ENCODE results near the gene BCL7C. TPM values are rescaled to one million over a fixed set of nuclear protein-coding genes. Genes with fewer than 3 reads are reported as not detected.
A peak's percentile ranks its signal among the peaks of the same experiment; 100 is the strongest.

Gene BCL7C
- total and polyA plus RNA-seq, 2 of the 13 experiments (the other 11 are each of a cell fraction or from before 2014, with no cell fraction given), result 17.7 to 33.8 TPM

GRCh38 chr16:30838876-30839471 lies 54.9 kb downstream of the BCL7C start (continued):
- TF ChIP-seq, protein P1, sequence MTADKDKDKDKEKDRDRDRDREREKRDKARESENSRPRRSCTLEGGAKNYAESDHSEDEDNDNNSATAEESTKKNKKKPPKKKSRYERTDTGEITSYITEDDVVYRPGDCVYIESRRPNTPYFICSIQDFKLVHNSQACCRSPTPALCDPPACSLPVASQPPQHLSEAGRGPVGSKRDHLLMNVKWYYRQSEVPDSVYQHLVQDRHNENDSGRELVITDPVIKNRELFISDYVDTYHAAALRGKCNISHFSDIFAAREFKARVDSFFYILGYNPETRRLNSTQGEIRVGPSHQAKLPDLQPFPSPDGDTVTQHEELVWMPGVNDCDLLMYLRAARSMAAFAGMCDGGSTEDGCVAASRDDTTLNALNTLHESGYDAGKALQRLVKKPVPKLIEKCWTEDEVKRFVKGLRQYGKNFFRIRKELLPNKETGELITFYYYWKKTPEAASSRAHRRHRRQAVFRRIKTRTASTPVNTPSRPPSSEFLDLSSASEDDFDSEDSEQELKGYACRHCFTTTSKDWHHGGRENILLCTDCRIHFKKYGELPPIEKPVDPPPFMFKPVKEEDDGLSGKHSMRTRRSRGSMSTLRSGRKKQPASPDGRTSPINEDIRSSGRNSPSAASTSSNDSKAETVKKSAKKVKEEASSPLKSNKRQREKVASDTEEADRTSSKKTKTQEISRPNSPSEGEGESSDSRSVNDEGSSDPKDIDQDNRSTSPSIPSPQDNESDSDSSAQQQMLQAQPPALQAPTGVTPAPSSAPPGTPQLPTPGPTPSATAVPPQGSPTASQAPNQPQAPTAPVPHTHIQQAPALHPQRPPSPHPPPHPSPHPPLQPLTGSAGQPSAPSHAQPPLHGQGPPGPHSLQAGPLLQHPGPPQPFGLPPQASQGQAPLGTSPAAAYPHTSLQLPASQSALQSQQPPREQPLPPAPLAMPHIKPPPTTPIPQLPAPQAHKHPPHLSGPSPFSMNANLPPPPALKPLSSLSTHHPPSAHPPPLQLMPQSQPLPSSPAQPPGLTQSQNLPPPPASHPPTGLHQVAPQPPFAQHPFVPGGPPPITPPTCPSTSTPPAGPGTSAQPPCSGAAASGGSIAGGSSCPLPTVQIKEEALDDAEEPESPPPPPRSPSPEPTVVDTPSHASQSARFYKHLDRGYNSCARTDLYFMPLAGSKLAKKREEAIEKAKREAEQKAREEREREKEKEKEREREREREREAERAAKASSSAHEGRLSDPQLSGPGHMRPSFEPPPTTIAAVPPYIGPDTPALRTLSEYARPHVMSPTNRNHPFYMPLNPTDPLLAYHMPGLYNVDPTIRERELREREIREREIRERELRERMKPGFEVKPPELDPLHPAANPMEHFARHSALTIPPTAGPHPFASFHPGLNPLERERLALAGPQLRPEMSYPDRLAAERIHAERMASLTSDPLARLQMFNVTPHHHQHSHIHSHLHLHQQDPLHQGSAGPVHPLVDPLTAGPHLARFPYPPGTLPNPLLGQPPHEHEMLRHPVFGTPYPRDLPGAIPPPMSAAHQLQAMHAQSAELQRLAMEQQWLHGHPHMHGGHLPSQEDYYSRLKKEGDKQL (CRISPR knock-in tag; IDR thresholded peaks at IDR 0.05; ENCODE audit: low read depth), result no peak
- TF ChIP-seq POGK (CRISPR knock-in tag; conservative IDR thresholded peaks at IDR 0.05), result no peak

GRCh38 chr16:30837904-30838303 lies 56.0 kb downstream of the BCL7C start:
- ChIA-PET CTCF (ENCODE audit: low intra/inter-chr PET ratio, low total read pairs) (interaction anchor here (1.6 kb wide), 1 partner anchor 24 kb away, joined by 5 read pairs; no protein-coding TSS in a partner anchor), POLR2A (interaction anchor here (1.0 to 3.1 kb wide), 5 partner anchors 24 to 65 kb away, joined by 3 to 24 read pairs (median 10); no protein-coding TSS in a partner anchor)
- Histone ChIP-seq H3K27ac (ENCODE audit: extremely low read length, insufficient read depth, low read length) (peak overlapping the region; percentile 9), H3K4me2 (ENCODE audit: low read depth, low read length) (0 out of 2 replicates have a peak overlapping the region, but pooled peaks have one; percentile 60), H4K20me1 (ENCODE audit: insufficient read depth, low read length) (no peaks in the 10 kb centered on the region), H2AFZ (ENCODE audit: low read length) (no peak overlapping the region), H3K9me3 (ENCODE audit: low read length) (no peaks in the 10 kb centered on the region), H3K79me2 (ENCODE audit: insufficient read depth, low read length) (no peaks in the 10 kb centered on the region), H3K4me1 (ENCODE audit: insufficient read depth, low read length) (peaks cover 35% of the 10 kb centered on the region), H3K9ac (ENCODE audit: insufficient read depth, low read depth, low read length) (no peak overlapping the region), H3K36me3 (replicated peaks in 1 of 2; ENCODE audit: control insufficient read depth in 1 of 2, insufficient read depth in 2 of 2, low read length in 2 of 2) (no peaks in the 10 kb centered on the region), H3K27me3 (ENCODE audit: control insufficient read depth in 1 of 2, insufficient read depth in 2 of 2, low read length in 2 of 2) (no peaks in the 10 kb centered on the region), H3K4me3 (replicated peaks in 1 of 3; ENCODE audit: insufficient read depth in 1 of 3, low read depth in 2 of 3, low read length in 3 of 3) (no peak overlapping the region)
- FAIRE-seq (no peak), ATAC-seq (no peak), DNase-seq (ENCODE audit: low spot score) (no peak)
- intact Hi-C loops (cut with micrococcal nuclease; ENCODE audit: unreplicated experiment), result no loop called here
- WGBS (ENCODE audit: low lambda C conversion rate), result 8% methylated on average over 1 of the region's 1 CpG
- in situ Hi-C loops (cut with HindIII; ENCODE audit: extremely low pct_ligation_motif_present, low pct_unique_long_range_greater_than_20kb), result no loop called here
- BruUV-seq (replicated peaks), result no TSS peak
- TF ChIP-seq ZNF737 (CRISPR knock-in tag; IDR thresholded peaks at IDR 0.05; ENCODE audit: borderline replicate concordance) (no peak), SP5 (CRISPR knock-in tag; IDR thresholded peaks at IDR 0.05; ENCODE audit: borderline replicate concordance, low read depth) (no peak), CHD4 (IDR thresholded peaks at IDR 0.05; ENCODE audit: borderline replicate concordance, low read length) (no peak), MAFK (conservative IDR thresholded peaks at IDR 0.05 in 1 of 2, IDR thresholded peaks at IDR 0.05 in 1 of 2; ENCODE audit: low read length in 2 of 2) (peak; percentile 41 to 56; a peak in 3 of 4 replicates), TBX2 (CRISPR knock-in tag; IDR thresholded peaks at IDR 0.05; ENCODE audit: borderline replicate concordance) (no peak), ZNF652 (CRISPR knock-in tag; IDR thresholded peaks at IDR 0.05; ENCODE audit: borderline replicate concordance, low read depth) (no peak)
- TF ChIP-seq, protein P2, sequence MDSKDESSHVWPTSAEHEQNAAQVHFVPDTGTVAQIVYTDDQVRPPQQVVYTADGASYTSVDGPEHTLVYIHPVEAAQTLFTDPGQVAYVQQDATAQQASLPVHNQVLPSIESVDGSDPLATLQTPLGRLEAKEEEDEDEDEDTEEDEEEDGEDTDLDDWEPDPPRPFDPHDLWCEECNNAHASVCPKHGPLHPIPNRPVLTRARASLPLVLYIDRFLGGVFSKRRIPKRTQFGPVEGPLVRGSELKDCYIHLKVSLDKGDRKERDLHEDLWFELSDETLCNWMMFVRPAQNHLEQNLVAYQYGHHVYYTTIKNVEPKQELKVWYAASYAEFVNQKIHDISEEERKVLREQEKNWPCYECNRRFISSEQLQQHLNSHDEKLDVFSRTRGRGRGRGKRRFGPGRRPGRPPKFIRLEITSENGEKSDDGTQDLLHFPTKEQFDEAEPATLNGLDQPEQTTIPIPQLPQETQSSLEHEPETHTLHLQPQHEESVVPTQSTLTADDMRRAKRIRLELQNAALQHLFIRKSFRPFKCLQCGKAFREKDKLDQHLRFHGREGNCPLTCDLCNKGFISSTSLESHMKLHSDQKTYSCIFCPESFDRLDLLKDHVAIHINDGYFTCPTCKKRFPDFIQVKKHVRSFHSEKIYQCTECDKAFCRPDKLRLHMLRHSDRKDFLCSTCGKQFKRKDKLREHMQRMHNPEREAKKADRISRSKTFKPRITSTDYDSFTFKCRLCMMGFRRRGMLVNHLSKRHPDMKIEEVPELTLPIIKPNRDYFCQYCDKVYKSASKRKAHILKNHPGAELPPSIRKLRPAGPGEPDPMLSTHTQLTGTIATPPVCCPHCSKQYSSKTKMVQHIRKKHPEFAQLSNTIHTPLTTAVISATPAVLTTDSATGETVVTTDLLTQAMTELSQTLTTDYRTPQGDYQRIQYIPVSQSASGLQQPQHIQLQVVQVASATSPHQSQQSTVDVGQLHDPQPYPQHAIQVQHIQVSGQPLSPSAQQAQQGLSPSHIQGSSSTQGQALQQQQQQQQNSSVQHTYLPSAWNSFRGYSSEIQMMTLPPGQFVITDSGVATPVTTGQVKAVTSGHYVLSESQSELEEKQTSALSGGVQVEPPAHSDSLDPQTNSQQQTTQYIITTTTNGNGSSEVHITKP (CRISPR knock-in tag; IDR thresholded peaks at IDR 0.05; ENCODE audit: low read depth), result no peak
- TF ChIP-seq, protein P3, sequence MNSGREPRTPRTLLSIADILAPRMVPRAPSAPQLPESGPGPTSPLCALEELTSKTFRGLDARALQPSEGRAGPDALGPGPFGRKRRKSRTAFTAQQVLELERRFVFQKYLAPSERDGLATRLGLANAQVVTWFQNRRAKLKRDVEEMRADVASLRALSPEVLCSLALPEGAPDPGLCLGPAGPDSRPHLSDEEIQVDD (CRISPR knock-in tag; IDR thresholded peaks at IDR 0.05; ENCODE audit: borderline replicate concordance), result no peak

All from HepG2 (cell line).